Panc1 (cell line): ENCODE data around the gene C15orf62. TPM values are rescaled to one million over a fixed set of nuclear protein-coding genes. Genes with fewer than 3 reads are reported as not detected.

Source experiments
- ATAC-seq: fragments of 200-7000 bp; cut with Tn5 transposase; 2 replicates; pipeline ENCODE4 v1.9.1; 2020; ENCODE audit warnings: mild to moderate bottlenecking, moderate library complexity
- BruUV-seq: library from RNA; stranded (reverse); fragments of 400-500 nt; replicated peaks from 2 replicates; lab custom pipeline; 2021; lab: Mats Ljungman, UMichigan
- CTCF ChIA-PET: fragments of 300-600 bp; sonication (Branson Sonifier 250); formaldehyde crosslinking; loops from one replicate; lab custom pipeline; 2022; ENCODE audit warnings: antibody characterized with exemption; lab: Charles Lee
- POLR2A ChIA-PET: fragments of 300-600 bp; sonication (Branson Sonifier 250); formaldehyde crosslinking; loops from one replicate; lab custom pipeline; 2022; ENCODE audit warnings: antibody characterized with exemption; lab: Charles Lee
- DNase-seq: peaks from one replicate; pipeline ENCODE4 v3.0.0-alpha.2; 2010; ENCODE audit warnings: low read depth, low spot score
- H3K27ac ChIP-seq: 2 replicates; pipeline ENCODE4 v1.5.1; 2011; ENCODE audit warnings: mild to moderate bottlenecking, low read length, inconsistent platforms
- H3K27me3 ChIP-seq: fragments of 200-500 bp; sonication (Bioruptor generic); 2 replicates; pipeline ENCODE4 v1.6.0; 2014; ENCODE audit warnings: low read length, inconsistent platforms; ENCODE audit not compliant: control insufficient read depth, insufficient read depth
- H3K36me3 ChIP-seq: fragments of 200-500 bp; sonication (Bioruptor generic); 2 replicates; pipeline ENCODE4 v1.5.1; 2014; ENCODE audit warnings: inconsistent platforms, mild to moderate bottlenecking, low read length, moderate library complexity; ENCODE audit not compliant: control insufficient read depth, insufficient read depth
- H3K4me1 ChIP-seq: 2 replicates; pipeline ENCODE4 v1.5.1; 2011; ENCODE audit warnings: inconsistent platforms, mild to moderate bottlenecking, low read length, moderate library complexity; ENCODE audit not compliant: control insufficient read depth, insufficient read depth
- H3K4me3 ChIP-seq, 2 experiments: 2 replicates each; pipeline ENCODE4 v1.5.1; 2011 to 2012; ENCODE audit warnings: low read depth in 2 of 2, low read length in 2 of 2, mild to moderate bottlenecking in 2 of 2, inconsistent platforms in 1 of 2, moderate library complexity in 1 of 2
- H3K9me3 ChIP-seq: fragments of 200-500 bp; sonication (Bioruptor generic); 2 replicates; pipeline ENCODE4 v1.5.1; 2014; ENCODE audit warnings: low read depth, mild to moderate bottlenecking, inconsistent platforms, low read length, moderate library complexity; ENCODE audit not compliant: control insufficient read depth, insufficient read depth
- POLR2AphosphoS5 ChIP-seq: IDR thresholded peaks from 2 replicates; pipeline ENCODE4 v1.6.1; 2012; ENCODE audit warnings: mild to moderate bottlenecking, low read depth, low read length, moderate library complexity
- SIN3A ChIP-seq: IDR thresholded peaks from 2 replicates; pipeline ENCODE4 v1.6.1; 2012; ENCODE audit warnings: low read depth, mild to moderate bottlenecking, low read length, moderate library complexity, borderline replicate concordance; ENCODE audit not compliant: insufficient read depth
- TCF7L2 ChIP-seq: IDR thresholded peaks from 2 replicates; pipeline ENCODE4 v1.6.1; 2011; ENCODE audit warnings: mild to moderate bottlenecking, low read depth, low read length, inconsistent platforms
- in situ Hi-C: cut with HindIII; loops from 2 replicates; pipeline ENCODE4 v1.10.0; 2016; ENCODE audit warnings: low sequenced_read_pairs, low pct_unique_long_range_greater_than_20kb
- intact Hi-C: fragments of 100-400 bp; cut with micrococcal nuclease; formaldehyde crosslinking; loops from one replicate; pipeline ENCODE4 v1.10.0; 2022; ENCODE audit not compliant: unreplicated experiment
- total RNA-seq: library from RNA; stranded (reverse); gene quantifications from one replicate; pipeline ENCODE4 v1.2.1, GENCODE V29; 2021; ENCODE audit not compliant: unreplicated experiment
- TF ChIP-seq, protein P1 (sequence below), 2 experiments: IDR thresholded peaks; 2 replicates each; pipeline ENCODE4 v1.6.1; 2011 to 2012; ENCODE audit warnings: low read depth in 2 of 2, control low read depth in 1 of 2, low read length in 1 of 2, mild to moderate bottlenecking in 1 of 2, moderate library complexity in 1 of 2; ENCODE audit not compliant: insufficient read depth in 1 of 2
- TF ChIP-seq, protein P2 (sequence below): fragments of 450-650 bp; IDR thresholded peaks from 2 replicates; pipeline ENCODE4 v1.5.1; 2017; ENCODE audit warnings: mild to moderate bottlenecking

The C15orf62 gene
- total RNA-seq, 1 experiment from 2014 or later: 0.33 TPM

- no peak overlapping the region for H3K27ac ChIP-seq
- intact Hi-C loops (no loop called here), in situ Hi-C loops (no loop called here)
- POLR2A ChIA-PET: interaction anchor here (0.7 to 0.9 kb wide), 2 partner anchors 193 to 220 kb away, joined by 5 to 7 read pairs; no protein-coding TSS in a partner anchor
- H3K36me3 ChIP-seq: no peaks in the 10 kb centered on the region
- ATAC-seq (no peak), DNase-seq (no peak)
- CTCF ChIA-PET: interaction anchor here (1.0 kb wide), 1 partner anchor 176 kb away, joined by 3 read pairs; no protein-coding TSS in a partner anchor
- no peak overlapping the region for H3K4me3 ChIP-seq
- no TSS peak for BruUV-seq
- no peaks in the 10 kb centered on the region for H3K9me3 ChIP-seq
- no peak for TF ChIP-seq POLR2AphosphoS5
- TF ChIP-seq, protein P1, sequence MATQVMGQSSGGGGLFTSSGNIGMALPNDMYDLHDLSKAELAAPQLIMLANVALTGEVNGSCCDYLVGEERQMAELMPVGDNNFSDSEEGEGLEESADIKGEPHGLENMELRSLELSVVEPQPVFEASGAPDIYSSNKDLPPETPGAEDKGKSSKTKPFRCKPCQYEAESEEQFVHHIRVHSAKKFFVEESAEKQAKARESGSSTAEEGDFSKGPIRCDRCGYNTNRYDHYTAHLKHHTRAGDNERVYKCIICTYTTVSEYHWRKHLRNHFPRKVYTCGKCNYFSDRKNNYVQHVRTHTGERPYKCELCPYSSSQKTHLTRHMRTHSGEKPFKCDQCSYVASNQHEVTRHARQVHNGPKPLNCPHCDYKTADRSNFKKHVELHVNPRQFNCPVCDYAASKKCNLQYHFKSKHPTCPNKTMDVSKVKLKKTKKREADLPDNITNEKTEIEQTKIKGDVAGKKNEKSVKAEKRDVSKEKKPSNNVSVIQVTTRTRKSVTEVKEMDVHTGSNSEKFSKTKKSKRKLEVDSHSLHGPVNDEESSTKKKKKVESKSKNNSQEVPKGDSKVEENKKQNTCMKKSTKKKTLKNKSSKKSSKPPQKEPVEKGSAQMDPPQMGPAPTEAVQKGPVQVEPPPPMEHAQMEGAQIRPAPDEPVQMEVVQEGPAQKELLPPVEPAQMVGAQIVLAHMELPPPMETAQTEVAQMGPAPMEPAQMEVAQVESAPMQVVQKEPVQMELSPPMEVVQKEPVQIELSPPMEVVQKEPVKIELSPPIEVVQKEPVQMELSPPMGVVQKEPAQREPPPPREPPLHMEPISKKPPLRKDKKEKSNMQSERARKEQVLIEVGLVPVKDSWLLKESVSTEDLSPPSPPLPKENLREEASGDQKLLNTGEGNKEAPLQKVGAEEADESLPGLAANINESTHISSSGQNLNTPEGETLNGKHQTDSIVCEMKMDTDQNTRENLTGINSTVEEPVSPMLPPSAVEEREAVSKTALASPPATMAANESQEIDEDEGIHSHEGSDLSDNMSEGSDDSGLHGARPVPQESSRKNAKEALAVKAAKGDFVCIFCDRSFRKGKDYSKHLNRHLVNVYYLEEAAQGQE (IDR thresholded peaks at IDR 0.05; ENCODE audit: insufficient read depth in 1 of 2, low read depth in 2 of 2, low read length in 1 of 2): no peak
- no peak for TF ChIP-seq SIN3A
- TF ChIP-seq, protein P2, sequence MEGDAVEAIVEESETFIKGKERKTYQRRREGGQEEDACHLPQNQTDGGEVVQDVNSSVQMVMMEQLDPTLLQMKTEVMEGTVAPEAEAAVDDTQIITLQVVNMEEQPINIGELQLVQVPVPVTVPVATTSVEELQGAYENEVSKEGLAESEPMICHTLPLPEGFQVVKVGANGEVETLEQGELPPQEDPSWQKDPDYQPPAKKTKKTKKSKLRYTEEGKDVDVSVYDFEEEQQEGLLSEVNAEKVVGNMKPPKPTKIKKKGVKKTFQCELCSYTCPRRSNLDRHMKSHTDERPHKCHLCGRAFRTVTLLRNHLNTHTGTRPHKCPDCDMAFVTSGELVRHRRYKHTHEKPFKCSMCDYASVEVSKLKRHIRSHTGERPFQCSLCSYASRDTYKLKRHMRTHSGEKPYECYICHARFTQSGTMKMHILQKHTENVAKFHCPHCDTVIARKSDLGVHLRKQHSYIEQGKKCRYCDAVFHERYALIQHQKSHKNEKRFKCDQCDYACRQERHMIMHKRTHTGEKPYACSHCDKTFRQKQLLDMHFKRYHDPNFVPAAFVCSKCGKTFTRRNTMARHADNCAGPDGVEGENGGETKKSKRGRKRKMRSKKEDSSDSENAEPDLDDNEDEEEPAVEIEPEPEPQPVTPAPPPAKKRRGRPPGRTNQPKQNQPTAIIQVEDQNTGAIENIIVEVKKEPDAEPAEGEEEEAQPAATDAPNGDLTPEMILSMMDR: no peak
- no peak for TF ChIP-seq TCF7L2
- H3K27me3 ChIP-seq: no peaks in the 10 kb centered on the region
- H3K4me1 ChIP-seq: no peaks in the 10 kb centered on the region
These were observed 25.0 kb upstream of the C15orf62 start for GRCh38 chr15:40744815-40745152.

- H3K9me3 ChIP-seq: no peaks in the 10 kb centered on the region
- TF ChIP-seq SIN3A: no peak
- TF ChIP-seq, protein P2: no peak
- TF ChIP-seq POLR2AphosphoS5: no peak
- no peak for TF ChIP-seq TCF7L2
- TF ChIP-seq, protein P1 (IDR thresholded peaks at IDR 0.05; ENCODE audit: insufficient read depth in 1 of 2, low read depth in 2 of 2, low read length in 1 of 2): no peak
- H3K4me1 ChIP-seq: no peaks in the 10 kb centered on the region
- H3K27ac ChIP-seq: no peak overlapping the region
- ChIA-PET CTCF (interaction anchor here (0.7 to 1.2 kb wide), 8 partner anchors 9 to 159 kb away, joined by 3 to 12 read pairs (median 5); partner anchors contain the start of genes DNAJC17, GCHFR, VPS18 and ZFYVE19), POLR2A (interaction anchor here (0.7 kb wide), 1 partner anchor 11 kb away, joined by 3 read pairs; no protein-coding TSS in a partner anchor)
- no peaks in the 10 kb centered on the region for H3K27me3 ChIP-seq
- no peak overlapping the region for H3K4me3 ChIP-seq
- no peaks in the 10 kb centered on the region for H3K36me3 ChIP-seq
- in situ Hi-C loops: no loop called here
- intact Hi-C loops: no loop called here
- no TSS peak for BruUV-seq
- ATAC-seq: peak; percentile 14; the same call in 1 of the 2 replicates
- no peak for DNase-seq
These were observed 22.8 kb upstream of the C15orf62 start for GRCh38 chr15:40746916-40747418.
